Nephron (organoid): ENCODE data around the gene CTXND1.

Experiments
- H3K27ac Mint-ChIP-seq, 3 experiments: 2 replicates each; pipeline ENCODE4 v1.8.0; 2020; ENCODE audit warnings: mixed read lengths in 3 of 3, mild to moderate bottlenecking in 2 of 3, moderate library complexity in 1 of 3
- H3K27me3 Mint-ChIP-seq: 2 replicates; pipeline ENCODE4 v1.8.0; 2021; ENCODE audit warnings: low read depth, mild to moderate bottlenecking, moderate library complexity, mixed read lengths
- H3K36me3 Mint-ChIP-seq: 2 replicates; pipeline ENCODE4 v1.8.0; 2020; ENCODE audit warnings: low read depth, mixed read lengths
- H3K4me1 Mint-ChIP-seq: 2 replicates; pipeline ENCODE4 v1.8.0; 2020; ENCODE audit warnings: mixed read lengths
- H3K4me3 Mint-ChIP-seq, 3 experiments: 2 replicates each; pipeline ENCODE4 v1.8.0; 2020; ENCODE audit warnings: mild to moderate bottlenecking in 3 of 3, mixed read lengths in 3 of 3, moderate library complexity in 2 of 3
- H3K9me3 Mint-ChIP-seq: 2 replicates; pipeline ENCODE4 v1.8.0; 2020; ENCODE audit warnings: mixed read lengths
- CTCF ChIP-seq, 3 experiments: fragments of 200-600 bp; sonication (generic); IDR thresholded peaks; one replicate each; pipeline ENCODE4 v1.5.0; 2021; ENCODE audit warnings: antibody characterized with exemption in 3 of 3; ENCODE audit not compliant: unreplicated experiment in 3 of 3

Gene CTXND1

GRCh38 chr15:80214910-80215309 lies 37.1 kb downstream of the CTXND1 start:
- no peak for TF ChIP-seq CTCF (IDR thresholded peaks at IDR 0.05; ENCODE audit: unreplicated experiment in 3 of 3)
- Mint-ChIP-seq H3K9me3 (peaks cover 12% of the 10 kb centered on the region), H3K27me3 (no peaks in the 10 kb centered on the region), H3K27ac (no peak overlapping the region), H3K36me3 (no peaks in the 10 kb centered on the region), H3K4me3 (no peak overlapping the region), H3K4me1 (no peaks in the 10 kb centered on the region)

- Mint-ChIP-seq H3K27ac (peak overlapping the region in 1 of 3 experiments; percentile 43), H3K27me3 (peaks cover 3% of the 10 kb centered on the region), H3K4me1 (peaks cover 4% of the 10 kb centered on the region), H3K9me3 (peaks cover 12% of the 10 kb centered on the region), H3K4me3 (no peak overlapping the region), H3K36me3 (no peaks in the 10 kb centered on the region)
- no peak for TF ChIP-seq CTCF (IDR thresholded peaks at IDR 0.05; ENCODE audit: unreplicated experiment in 3 of 3)
Observed at GRCh38 chr15:80211976-80212375, 40.0 kb downstream of the CTXND1 start.

GRCh38 chr15:80210611-80211573 lies 41.1 kb downstream of the CTXND1 start:
- Mint-ChIP-seq H3K27ac (peak overlapping the region; percentile 12 to 45 (median 37)), H3K9me3 (peaks cover 12% of the 10 kb centered on the region), H3K27me3 (peaks cover 9% of the 10 kb centered on the region), H3K4me1 (peaks cover 4% of the 10 kb centered on the region), H3K4me3 (no peak overlapping the region), H3K36me3 (no peaks in the 10 kb centered on the region)
- TF ChIP-seq CTCF (IDR thresholded peaks at IDR 0.05; ENCODE audit: unreplicated experiment in 3 of 3), result no peak

- no peak for TF ChIP-seq CTCF (IDR thresholded peaks at IDR 0.05; ENCODE audit: unreplicated experiment in 3 of 3)
- Mint-ChIP-seq H3K4me1 (peaks cover 4% of the 10 kb centered on the region), H3K27ac (no peak overlapping the region), H3K36me3 (no peaks in the 10 kb centered on the region), H3K27me3 (peaks cover 16% of the 10 kb centered on the region), H3K4me3 (no peak overlapping the region), H3K9me3 (peaks cover 12% of the 10 kb centered on the region)
Observed at GRCh38 chr15:80208758-80209734, 43.0 kb downstream of the CTXND1 start.

- peaks cover 4% of the 10 kb centered on the region for H3K4me1 Mint-ChIP-seq
- no peak for TF ChIP-seq CTCF (IDR thresholded peaks at IDR 0.05; ENCODE audit: unreplicated experiment in 3 of 3)
Observed at GRCh38 chr15:80207887-80208286, 44.1 kb downstream of the CTXND1 start.

More at GRCh38 chr15:80207887-80208286, 44.1 kb downstream of the CTXND1 start:
- H3K27me3 Mint-ChIP-seq, result peaks cover 16% of the 10 kb centered on the region
- H3K27ac Mint-ChIP-seq, result peak overlapping the region; percentile 24 to 85 (median 26)
- no peak overlapping the region for H3K4me3 Mint-ChIP-seq
- peaks cover 5% of the 10 kb centered on the region for H3K9me3 Mint-ChIP-seq
- H3K36me3 Mint-ChIP-seq, result no peaks in the 10 kb centered on the region
